H9 (cell line): ENCODE data around the gene TRIM10. TPM values are rescaled to one million over a fixed set of nuclear protein-coding genes. Genes with fewer than 3 reads are reported as not detected.

Source experiments
- DNase-seq: peaks from one replicate; pipeline ENCODE4 v3.0.0-alpha.2; 2017
- H2AFZ ChIP-seq: one replicate; pipeline ENCODE4 v1.6.1; 2013; ENCODE audit warnings: mild to moderate bottlenecking, low read length, control low read depth, moderate library complexity
- H2AK5ac ChIP-seq: 2 replicates; pipeline ENCODE4 v1.6.1; 2013; ENCODE audit warnings: low read length, control low read depth, mixed read lengths; ENCODE audit not compliant: insufficient read length
- H2BK120ac ChIP-seq: one replicate; pipeline ENCODE4 v1.6.1; 2013; ENCODE audit warnings: low read depth, mild to moderate bottlenecking, low read length, control low read depth, inconsistent platforms; ENCODE audit not compliant: poor library complexity, severe bottlenecking
- H2BK12ac ChIP-seq: 2 replicates; pipeline ENCODE4 v1.6.1; 2013; ENCODE audit warnings: low read length, control low read depth, mixed read lengths, low read depth; ENCODE audit not compliant: insufficient read length
- H2BK15ac ChIP-seq: 2 replicates; pipeline ENCODE4 v1.6.1; 2013; ENCODE audit warnings: low read depth, low read length, control low read depth
- H2BK20ac ChIP-seq: one replicate; pipeline ENCODE4 v1.6.1; 2013; ENCODE audit warnings: low read depth, mild to moderate bottlenecking, low read length, control low read depth, inconsistent platforms; ENCODE audit not compliant: poor library complexity, severe bottlenecking
- H2BK5ac ChIP-seq: 2 replicates; pipeline ENCODE4 v1.6.1; 2013; ENCODE audit warnings: low read length, control low read depth, mixed read lengths; ENCODE audit not compliant: insufficient read length
- H3K14ac ChIP-seq: 2 replicates; pipeline ENCODE4 v1.6.1; 2013; ENCODE audit warnings: low read length, control low read depth; ENCODE audit not compliant: insufficient read depth
- H3K18ac ChIP-seq: 2 replicates; pipeline ENCODE4 v1.6.1; 2013; ENCODE audit warnings: low read depth, mild to moderate bottlenecking, mixed read lengths, low read length, control low read depth; ENCODE audit not compliant: insufficient read length
- H3K23ac ChIP-seq: 2 replicates; pipeline ENCODE4 v1.6.1; 2013; ENCODE audit warnings: low read length, control low read depth, mixed read lengths, low read depth; ENCODE audit not compliant: insufficient read length
- H3K23me2 ChIP-seq: 2 replicates; pipeline ENCODE4 v1.6.1; 2013; ENCODE audit warnings: low read depth, mild to moderate bottlenecking, mixed read lengths, low read length, control low read depth; ENCODE audit not compliant: insufficient read length, poor library complexity, severe bottlenecking
- H3K27ac ChIP-seq: 2 replicates; pipeline ENCODE4 v1.5.1; 2013; ENCODE audit warnings: low read length, control low read depth, mixed read lengths, low read depth; ENCODE audit not compliant: insufficient read length
- H3K27me3 ChIP-seq: 2 replicates; pipeline ENCODE4 v1.6.1; 2013; ENCODE audit warnings: low read length, control low read depth, inconsistent platforms; ENCODE audit not compliant: insufficient read depth
- H3K4ac ChIP-seq: 2 replicates; pipeline ENCODE4 v1.6.1; 2013; ENCODE audit warnings: low read depth, mild to moderate bottlenecking, control low read depth, inconsistent platforms, low read length, moderate library complexity
- H3K4me1 ChIP-seq: 2 replicates; pipeline ENCODE4 v1.6.1; 2013; ENCODE audit warnings: low read length, control low read depth, inconsistent platforms; ENCODE audit not compliant: insufficient read depth
- H3K4me2 ChIP-seq: 2 replicates; pipeline ENCODE4 v1.6.1; 2013; ENCODE audit warnings: low read length, control low read depth, mixed read lengths; ENCODE audit not compliant: insufficient read length, insufficient read depth
- H3K56ac ChIP-seq: 2 replicates; pipeline ENCODE4 v1.6.1; 2013; ENCODE audit warnings: low read depth, mild to moderate bottlenecking, mixed read lengths, low read length, control low read depth; ENCODE audit not compliant: insufficient read length
- H3K79me1 ChIP-seq: 2 replicates; pipeline ENCODE4 v1.6.1; 2013; ENCODE audit warnings: low read depth, mild to moderate bottlenecking, moderate library complexity, low read length, control low read depth, inconsistent platforms; ENCODE audit not compliant: insufficient read depth, poor library complexity, severe bottlenecking
- H3K79me2 ChIP-seq: 2 replicates; pipeline ENCODE4 v1.6.1; 2013; ENCODE audit warnings: low read length, control low read depth, inconsistent platforms; ENCODE audit not compliant: insufficient read depth
- H3K9ac ChIP-seq: 2 replicates; pipeline ENCODE4 v1.6.1; 2013; ENCODE audit warnings: low read length, control low read depth, mixed read lengths; ENCODE audit not compliant: insufficient read length; ENCODE audit errors: extremely low read depth
- H3K9me3 ChIP-seq: one replicate; pipeline ENCODE4 v1.6.1; 2013; ENCODE audit warnings: low read depth, low read length, inconsistent platforms; ENCODE audit not compliant: control insufficient read depth
- H3T11ph ChIP-seq: one replicate; pipeline ENCODE4 v1.6.1; 2013; ENCODE audit warnings: mild to moderate bottlenecking, low read length, control low read depth, inconsistent platforms
- H4K20me1 ChIP-seq: one replicate; pipeline ENCODE4 v1.6.1; 2013; ENCODE audit not compliant: control insufficient read depth, insufficient read length, insufficient read depth
- H4K5ac ChIP-seq: 2 replicates; pipeline ENCODE4 v1.6.1; 2013; ENCODE audit warnings: low read depth, mild to moderate bottlenecking, mixed read lengths, low read length, control low read depth; ENCODE audit not compliant: insufficient read length
- H4K8ac ChIP-seq: replicated peaks from 2 replicates; pipeline ENCODE4 v1.6.1; 2013; ENCODE audit warnings: low read length, control low read depth, mixed read lengths, low read depth; ENCODE audit not compliant: insufficient read length
- H4K91ac ChIP-seq: 2 replicates; pipeline ENCODE4 v1.6.1; 2013; ENCODE audit warnings: low read depth, mild to moderate bottlenecking, moderate library complexity, mixed read lengths, low read length, control low read depth; ENCODE audit not compliant: insufficient read length
- H3K27ac Mint-ChIP-seq, 3 experiments: 2 replicates in 2 of 3; 3 replicates in 1 of 3; pipeline ENCODE4 v1.8.0; 2020 to 2021; ENCODE audit warnings: mixed read lengths in 3 of 3, mild to moderate bottlenecking in 1 of 3, moderate library complexity in 1 of 3
- H3K27me3 Mint-ChIP-seq: 2 replicates; pipeline ENCODE4 v1.8.0; 2021; ENCODE audit warnings: low read depth, mild to moderate bottlenecking, moderate library complexity, mixed read lengths
- H3K36me3 Mint-ChIP-seq, 3 experiments: 2 replicates in 2 of 3; 3 replicates in 1 of 3; pipeline ENCODE4 v1.8.0; 2020 to 2021; ENCODE audit warnings: low read depth in 3 of 3, mixed read lengths in 3 of 3; ENCODE audit not compliant: insufficient read depth in 1 of 3
- H3K4me1 Mint-ChIP-seq, 2 experiments: 2 replicates each; pipeline ENCODE4 v1.8.0; 2020; ENCODE audit warnings: mixed read lengths in 2 of 2
- H3K4me3 Mint-ChIP-seq, 2 experiments: 2 replicates in 1 of 2; 3 replicates in 1 of 2; pipeline ENCODE4 v1.8.0; 2020 to 2021; ENCODE audit warnings: mild to moderate bottlenecking in 2 of 2, mixed read lengths in 2 of 2, moderate library complexity in 1 of 2
- H3K9me3 Mint-ChIP-seq, 2 experiments: 2 replicates in 1 of 2; 3 replicates in 1 of 2; pipeline ENCODE4 v1.8.0; 2020; ENCODE audit warnings: mild to moderate bottlenecking in 2 of 2, mixed read lengths in 2 of 2, moderate library complexity in 1 of 2
- CTCF ChIP-seq: fragments of 200-600 bp; sonication (generic); conservative IDR thresholded peaks from 3 replicates; pipeline ENCODE4 v1.8.0; 2021; ENCODE audit warnings: antibody characterized with exemption, mild to moderate bottlenecking
- WGBS: extraction: QIAGEN DNeasy Blood & Tissue Kit; methylation state at CpG from one replicate; pipeline ENCODE4 v1.1.7; 2013; ENCODE audit warnings: missing lambda C conversion rate, low lambda C conversion rate, mixed read lengths; ENCODE audit not compliant: insufficient read length; ENCODE audit errors: extremely low coverage; 5-methylcytosine and 5-hydroxymethylcytosine counted together
- total RNA-seq: library from RNA; stranded (reverse); gene quantifications from 2 replicates; pipeline ENCODE4 v1.2.1, GENCODE V29; 2021

Gene TRIM10
- total RNA-seq, 1 experiment from 2014 or later = 0.07 TPM

DNA sequence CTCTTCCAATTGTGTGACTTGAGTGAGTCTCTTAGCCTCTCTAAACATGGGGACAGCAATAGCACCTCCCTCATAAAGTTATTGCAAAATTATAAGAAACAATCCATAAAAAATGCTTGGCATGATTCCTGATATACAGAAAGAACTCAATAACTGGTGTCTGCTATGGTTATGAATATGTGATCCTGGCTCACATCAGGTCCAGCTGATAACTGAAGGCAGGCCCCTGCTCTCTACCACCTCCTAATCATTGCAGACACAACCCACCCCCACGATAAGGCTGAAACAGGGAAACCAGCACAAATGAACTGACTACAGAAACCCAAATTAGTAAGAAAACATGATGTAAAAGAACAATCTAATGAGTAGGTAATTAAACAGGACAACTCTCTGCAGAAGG is 7.7 kb upstream of the TRIM10 start:
- H3K23ac ChIP-seq = no peak overlapping the region
- no peak overlapping the region for H3K27ac ChIP-seq
- no peak overlapping the region for H3K14ac ChIP-seq
- H2BK12ac ChIP-seq = no peak overlapping the region
- H3K18ac ChIP-seq = no peak overlapping the region
- Mint-ChIP-seq H3K36me3 (no peaks in the 10 kb centered on the region), H3K27ac (no peak overlapping the region), H3K27me3 (peaks cover 76% of the 10 kb centered on the region), H3K9me3 (peaks cover 0 to 3% of the 10 kb centered on the region in 2 experiments; a peak in 1 of 5 replicates), H3K4me1 (peaks cover 8% of the 10 kb centered on the region in 2 experiments), H3K4me3 (no peak overlapping the region)
- H3K56ac ChIP-seq = no peak overlapping the region
- H3K9me3 ChIP-seq = no peaks in the 10 kb centered on the region
- H2BK5ac ChIP-seq = no peak overlapping the region
- no peak overlapping the region for H2AK5ac ChIP-seq
- no peaks in the 10 kb centered on the region for H4K20me1 ChIP-seq
- no peak overlapping the region for H3K4me2 ChIP-seq
- no peaks in the 10 kb centered on the region for H3K79me1 ChIP-seq
- no peak overlapping the region for H2BK20ac ChIP-seq
- no peaks in the 10 kb centered on the region for H3K79me2 ChIP-seq
- no peak overlapping the region for H3K4ac ChIP-seq
- H2AFZ ChIP-seq = no peak overlapping the region
- H2BK120ac ChIP-seq = no peak overlapping the region
- no peaks in the 10 kb centered on the region for H3K4me1 ChIP-seq
- no CpG with 5 or more reads among the region's 1 CpG for WGBS
- DNase-seq = no peak
- H3K27me3 ChIP-seq = peaks cover 6% of the 10 kb centered on the region; the same call in 1 of the 2 replicates
- H3K23me2 ChIP-seq = peaks cover 9% of the 10 kb centered on the region
- H3T11ph ChIP-seq = no peak overlapping the region
- H2BK15ac ChIP-seq = no peak overlapping the region
- H4K8ac ChIP-seq = no peak overlapping the region
- H4K5ac ChIP-seq = no peak overlapping the region
- no peak overlapping the region for H3K9ac ChIP-seq
- H4K91ac ChIP-seq = no peak overlapping the region
- no peak for TF ChIP-seq CTCF
